Measurements from ENCODE around the gene MAPRE3. TPM values are rescaled to one million over a fixed set of nuclear protein-coding genes. Genes with fewer than 3 reads are reported as not detected.

The MAPRE3 gene
- total RNA-seq, 2 donors from 2014 or later: 9.3 to 15.8 TPM

DNA sequence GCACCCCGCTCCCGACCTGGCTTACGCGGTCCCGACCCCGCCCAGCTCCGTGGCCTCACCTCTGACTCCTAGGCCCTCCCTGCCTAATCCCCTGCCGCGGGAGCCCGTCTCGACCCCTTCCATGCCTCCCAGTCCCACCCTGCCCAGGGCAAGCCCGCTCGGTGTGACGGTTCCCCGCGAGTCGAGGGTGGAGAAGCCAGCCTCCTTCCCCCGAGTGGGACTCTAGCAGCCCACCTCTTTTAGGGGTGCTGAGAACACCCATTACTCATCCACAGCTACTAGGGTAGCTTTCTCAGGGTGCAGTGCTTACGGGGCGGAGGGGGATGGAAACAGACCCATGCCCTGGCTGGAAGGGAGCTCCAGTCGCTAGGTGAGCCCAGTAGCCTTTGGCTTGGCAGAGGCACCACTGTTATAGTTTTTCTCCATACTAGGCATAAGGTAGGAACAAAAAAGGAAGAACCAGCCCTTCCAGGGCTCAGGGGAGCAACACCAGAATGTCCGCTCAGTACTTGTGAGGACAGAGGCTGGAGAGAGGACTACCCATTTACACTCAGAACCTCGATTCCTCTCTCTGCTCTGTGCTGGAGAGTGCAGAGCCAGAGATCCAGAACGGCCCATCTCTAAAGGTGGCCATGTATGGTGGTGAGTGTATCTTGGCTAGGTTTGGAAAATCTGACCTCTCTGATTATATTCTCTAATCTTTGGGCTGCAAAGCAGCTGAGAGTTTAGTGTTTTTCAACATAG, 81.6 kb downstream of the MAPRE3 start:
- TF ChIP-seq POLR2A (IDR thresholded peaks at IDR 0.05): no peak
- TF ChIP-seq, protein P1, sequence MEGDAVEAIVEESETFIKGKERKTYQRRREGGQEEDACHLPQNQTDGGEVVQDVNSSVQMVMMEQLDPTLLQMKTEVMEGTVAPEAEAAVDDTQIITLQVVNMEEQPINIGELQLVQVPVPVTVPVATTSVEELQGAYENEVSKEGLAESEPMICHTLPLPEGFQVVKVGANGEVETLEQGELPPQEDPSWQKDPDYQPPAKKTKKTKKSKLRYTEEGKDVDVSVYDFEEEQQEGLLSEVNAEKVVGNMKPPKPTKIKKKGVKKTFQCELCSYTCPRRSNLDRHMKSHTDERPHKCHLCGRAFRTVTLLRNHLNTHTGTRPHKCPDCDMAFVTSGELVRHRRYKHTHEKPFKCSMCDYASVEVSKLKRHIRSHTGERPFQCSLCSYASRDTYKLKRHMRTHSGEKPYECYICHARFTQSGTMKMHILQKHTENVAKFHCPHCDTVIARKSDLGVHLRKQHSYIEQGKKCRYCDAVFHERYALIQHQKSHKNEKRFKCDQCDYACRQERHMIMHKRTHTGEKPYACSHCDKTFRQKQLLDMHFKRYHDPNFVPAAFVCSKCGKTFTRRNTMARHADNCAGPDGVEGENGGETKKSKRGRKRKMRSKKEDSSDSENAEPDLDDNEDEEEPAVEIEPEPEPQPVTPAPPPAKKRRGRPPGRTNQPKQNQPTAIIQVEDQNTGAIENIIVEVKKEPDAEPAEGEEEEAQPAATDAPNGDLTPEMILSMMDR (IDR thresholded peaks at IDR 0.05): no peak
- Histone ChIP-seq H3K4me1 (peaks cover 21% of the 10 kb centered on the region), H3K9me3 (no peaks in the 10 kb centered on the region), H3K27me3 (no peaks in the 10 kb centered on the region), H3K27ac (peak overlapping the region; percentile 64 to 90 (median 86)), H3K4me3 (peak overlapping the region; percentile 79 to 89), H3K36me3 (replicated peaks in 1 of 2; ENCODE audit: insufficient read depth in 1 of 2, low read depth in 2 of 2) (peaks cover 0 to 2% of the 10 kb centered on the region in 2 donors)
- intact Hi-C loops (cut with DNase I): no loop called here
- WGBS, 2 donors: 4 to 18% methylated on average over 6 to 16 of the region's 24 CpGs
- DNase-seq (peak in 3 of 4 donors; percentile 36 to 49 (median 37)), ATAC-seq (peak; percentile 0)

GRCh38 chr2:27053321-27053720, 82.9 kb downstream of the MAPRE3 start:
- TF ChIP-seq, protein P1 (IDR thresholded peaks at IDR 0.05): no peak
- TF ChIP-seq POLR2A (IDR thresholded peaks at IDR 0.05): no peak
- DNase-seq (no peak), ATAC-seq (no peak)
- H3K27ac ChIP-seq: no peak overlapping the region
- no peak overlapping the region for H3K4me3 ChIP-seq
- 78 to 79% methylated on average over 11 of the region's 11 CpGs for WGBS, 2 donors
- intact Hi-C loops (cut with DNase I): no loop called here
- no peaks in the 10 kb centered on the region for H3K27me3 ChIP-seq
- H3K4me1 ChIP-seq: peaks cover 21% of the 10 kb centered on the region
- H3K36me3 ChIP-seq (replicated peaks in 1 of 2; ENCODE audit: insufficient read depth in 1 of 2, low read depth in 2 of 2): peaks cover 0 to 2% of the 10 kb centered on the region in 2 donors
- no peaks in the 10 kb centered on the region for H3K9me3 ChIP-seq

DNA sequence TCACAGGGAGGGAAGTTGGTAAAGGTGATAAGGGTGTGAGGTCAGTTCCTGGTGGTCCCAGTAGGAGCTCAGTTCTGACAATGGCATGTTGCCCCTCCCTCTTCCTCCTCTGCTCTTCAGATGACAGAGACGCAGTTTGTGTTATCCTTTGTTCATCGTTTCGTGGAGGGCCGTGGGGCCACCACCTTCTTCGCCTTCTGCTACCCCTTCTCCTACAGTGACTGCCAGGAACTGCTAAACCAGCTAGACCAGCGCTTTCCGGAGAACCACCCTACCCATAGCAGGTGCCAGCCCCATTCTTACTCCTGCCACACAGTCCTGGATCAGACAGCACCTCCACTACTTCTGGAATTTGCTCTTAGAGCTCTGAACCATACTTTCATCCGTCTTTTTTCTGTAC, 83.3 kb downstream of the MAPRE3 start:
- H3K4me1 ChIP-seq: peaks cover 22% of the 10 kb centered on the region
- H3K27me3 ChIP-seq: no peaks in the 10 kb centered on the region
- no peak for TF ChIP-seq POLR2A (IDR thresholded peaks at IDR 0.05)
- TF ChIP-seq, protein P1 (IDR thresholded peaks at IDR 0.05): no peak
- intact Hi-C loops (cut with DNase I): no loop called here
- no peaks in the 10 kb centered on the region for H3K9me3 ChIP-seq
- no peak overlapping the region for H3K27ac ChIP-seq
- DNase-seq (no peak), ATAC-seq (no peak)
- H3K4me3 ChIP-seq: no peak overlapping the region
- peaks cover 0 to 2% of the 10 kb centered on the region in 2 donors for H3K36me3 ChIP-seq (replicated peaks in 1 of 2; ENCODE audit: insufficient read depth in 1 of 2, low read depth in 2 of 2)
- WGBS, 2 donors: 87 to 88% methylated on average over 8 of the region's 8 CpGs

GRCh38 chr2:27054721-27055120, 84.3 kb downstream of the MAPRE3 start:
- no peaks in the 10 kb centered on the region for H3K27me3 ChIP-seq
- H3K36me3 ChIP-seq (replicated peaks in 1 of 2; ENCODE audit: insufficient read depth in 1 of 2, low read depth in 2 of 2): peaks cover 0 to 2% of the 10 kb centered on the region in 2 donors
- WGBS, 2 donors: 92 to 96% methylated on average over 11 of the region's 11 CpGs
- TF ChIP-seq POLR2A (IDR thresholded peaks at IDR 0.05): no peak
- TF ChIP-seq, protein P1 (IDR thresholded peaks at IDR 0.05): no peak
- ATAC-seq (no peak), DNase-seq (no peak)
- H3K4me3 ChIP-seq: no peak overlapping the region
- peaks cover 25% of the 10 kb centered on the region for H3K4me1 ChIP-seq
- intact Hi-C loops (cut with DNase I): no loop called here
- no peaks in the 10 kb centered on the region for H3K9me3 ChIP-seq
- no peak overlapping the region for H3K27ac ChIP-seq

DNA sequence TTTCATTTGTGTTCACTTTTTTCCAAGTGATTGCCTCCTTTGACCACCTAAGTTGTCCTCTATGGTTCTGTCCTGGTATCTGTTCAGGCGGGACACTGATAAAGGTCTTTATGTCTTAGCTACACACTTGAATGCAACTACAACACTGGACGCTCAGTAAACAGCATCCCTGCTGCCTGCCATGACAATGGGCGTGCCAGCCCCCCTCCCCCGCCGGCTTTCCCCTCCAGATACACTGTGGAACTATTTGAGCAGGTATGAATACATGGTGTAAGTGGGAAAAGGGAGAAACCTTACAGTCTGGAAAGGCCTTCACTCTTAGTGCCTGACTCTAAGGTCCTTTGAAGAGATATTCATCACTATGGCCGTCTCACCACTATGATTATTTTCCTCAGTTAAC, 86.7 kb downstream of the MAPRE3 start:
- intact Hi-C loops (cut with DNase I): no loop called here
- Histone ChIP-seq H3K4me3 (no peak overlapping the region), H3K27me3 (no peaks in the 10 kb centered on the region), H3K4me1 (peaks cover 21% of the 10 kb centered on the region), H3K36me3 (replicated peaks in 1 of 2; ENCODE audit: insufficient read depth in 1 of 2, low read depth in 2 of 2) (peaks cover 0 to 2% of the 10 kb centered on the region in 2 donors), H3K27ac (no peak overlapping the region), H3K9me3 (no peaks in the 10 kb centered on the region)
- no peak for TF ChIP-seq POLR2A (IDR thresholded peaks at IDR 0.05)
- TF ChIP-seq, protein P1 (IDR thresholded peaks at IDR 0.05): no peak
- WGBS, 2 donors: 88 to 93% methylated on average over 6 of the region's 6 CpGs
- no peak for ATAC-seq
- DNase-seq: no peak

All from body of pancreas (tissue), 4 donors.